Tibial nerve (tissue), 4 donors: ENCODE measurements around the gene TRMT44.

Source experiments
- CTCF ChIP-seq, 5 experiments: fragments of 200-600 bp in 3 of 5; fragments of 450-650 bp in 2 of 5; sonication (generic) in 3 of 5; IDR thresholded peaks; one replicate each; pipeline ENCODE4 v1.5.1; 2016 to 2019; ENCODE audit warnings: antibody characterized with exemption in 5 of 5, mild to moderate bottlenecking in 3 of 5, moderate library complexity in 2 of 5
- EP300 ChIP-seq, 2 donors: sonication (generic); formaldehyde crosslinking; IDR thresholded peaks; one replicate each; pipeline ENCODE4 v1.6.1; 2017; ENCODE audit warnings: antibody characterized with exemption in 2 of 2, mild to moderate bottlenecking in 1 of 2
- POLR2A ChIP-seq, 2 donors: fragments of 450-650 bp; IDR thresholded peaks; one replicate each; pipeline ENCODE4 v1.6.1; 2017; ENCODE audit warnings: antibody characterized with exemption in 2 of 2, mild to moderate bottlenecking in 2 of 2, moderate library complexity in 2 of 2

- TF ChIP-seq CTCF (IDR thresholded peaks at IDR 0.05) (no peak), EP300 (IDR thresholded peaks at IDR 0.05) (no peak), POLR2A (IDR thresholded peaks at IDR 0.05) (no peak)
Measured at GRCh38 chr4:8434251-8435073, 6.1 kb upstream of the TRMT44 start.
